Stimulated activated CD8-positive, alpha-beta memory T cell treated with anti-CD3 and anti-CD28 coated beads, Interleukin-12 subunit alpha, Interleukin-12 subunit beta, amount 100 ng/mL, for 1 hour (primary cell): ENCODE results near the gene CCDC40.

ENCODE experiments used
- DNase-seq: peaks from one replicate; pipeline ENCODE4 v3.0.0-alpha.2; 2020; ENCODE audit warnings: low read depth

Gene CCDC40

DNA sequence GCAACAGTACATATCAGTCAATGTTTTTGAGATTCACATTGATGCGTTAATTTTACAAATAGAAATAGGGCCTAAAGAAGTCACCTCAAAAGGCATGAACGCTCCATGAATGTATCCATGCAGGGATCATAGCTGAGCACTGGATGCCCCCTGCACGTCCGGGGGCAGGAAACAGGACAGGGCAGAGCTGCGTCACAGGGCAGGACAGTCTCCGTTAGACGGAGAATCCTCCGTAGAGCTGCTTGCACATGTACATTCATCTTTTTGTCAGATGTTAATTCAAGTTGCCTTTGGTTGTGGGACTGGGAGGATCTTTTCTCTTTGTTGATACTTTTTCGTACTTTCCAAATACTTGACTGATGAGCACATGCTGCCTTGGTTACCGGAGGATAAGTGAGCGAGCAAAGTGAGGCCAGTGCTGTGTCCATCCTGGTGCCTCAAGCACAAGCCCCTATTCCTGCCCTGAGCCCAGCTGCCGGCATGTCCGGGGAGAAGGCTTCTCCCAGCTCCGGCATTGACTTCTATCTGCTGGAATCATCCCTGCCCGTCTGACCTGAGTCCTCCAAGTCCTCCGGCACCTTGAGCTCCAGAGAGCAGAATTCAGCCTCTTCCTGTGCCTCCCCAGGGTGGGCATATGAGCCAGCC is 80.0 kb downstream of the CCDC40 start:
- DNase-seq, result no peak

DNA sequence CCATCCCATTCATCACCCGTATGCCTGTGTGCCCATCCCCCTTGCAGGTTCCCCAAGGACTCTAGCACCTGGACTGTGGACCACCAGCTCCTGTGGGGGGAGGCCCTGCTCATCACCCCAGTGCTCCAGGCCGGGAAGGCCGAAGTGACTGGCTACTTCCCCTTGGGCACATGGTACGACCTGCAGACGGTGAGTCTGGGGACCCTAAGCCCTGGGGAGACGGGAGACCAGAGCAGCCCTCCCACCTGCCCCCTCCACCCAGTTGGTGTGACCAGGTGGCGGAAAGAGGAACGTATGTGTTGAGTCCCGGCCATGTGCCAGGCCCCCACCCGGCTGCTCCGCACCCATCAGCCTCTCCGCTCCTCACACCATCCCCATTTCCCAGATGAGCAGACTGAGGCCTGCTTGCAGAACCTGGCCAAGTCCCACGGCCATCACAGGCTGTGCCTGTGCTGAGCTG is 80.5 kb downstream of the CCDC40 start:
- no peak for DNase-seq

DNA sequence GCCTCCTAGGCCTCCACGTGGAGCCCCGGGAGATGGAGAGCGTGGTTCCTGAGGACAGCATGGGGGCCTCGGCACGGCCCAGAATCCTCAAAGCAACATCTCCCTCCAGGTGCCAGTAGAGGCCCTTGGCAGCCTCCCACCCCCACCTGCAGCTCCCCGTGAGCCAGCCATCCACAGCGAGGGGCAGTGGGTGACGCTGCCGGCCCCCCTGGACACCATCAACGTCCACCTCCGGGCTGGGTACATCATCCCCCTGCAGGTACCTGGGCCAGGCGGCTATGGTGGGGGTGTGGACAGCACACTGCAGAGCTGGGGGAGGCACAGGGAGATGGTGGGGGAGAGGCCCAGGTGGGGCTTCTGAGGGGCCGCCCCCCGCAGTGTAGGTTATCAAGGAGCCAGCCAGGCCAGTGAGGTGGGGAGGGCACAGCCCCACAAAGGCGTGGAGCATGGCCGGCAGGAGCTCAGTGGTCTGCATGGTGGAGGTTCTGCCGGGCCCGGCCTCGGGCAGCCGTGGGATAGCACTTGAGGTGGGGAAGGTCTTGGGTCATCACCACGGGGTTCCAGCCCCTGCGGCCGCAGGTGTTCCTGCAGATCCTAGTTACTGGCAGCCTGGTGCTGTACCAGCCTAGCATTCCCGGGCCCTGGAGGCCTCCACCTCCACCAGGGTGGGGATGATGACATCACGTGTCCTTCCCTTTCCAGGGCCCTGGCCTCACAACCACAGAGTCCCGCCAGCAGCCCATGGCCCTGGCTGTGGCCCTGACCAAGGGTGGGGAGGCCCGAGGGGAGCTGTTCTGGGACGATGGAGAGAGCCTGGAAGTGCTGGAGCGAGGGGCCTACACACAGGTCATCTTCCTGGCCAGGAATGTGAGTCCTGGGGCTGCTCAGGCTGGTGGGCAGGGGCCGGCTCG is 81.3 kb downstream of the CCDC40 start:
- DNase-seq, result no peak

DNA sequence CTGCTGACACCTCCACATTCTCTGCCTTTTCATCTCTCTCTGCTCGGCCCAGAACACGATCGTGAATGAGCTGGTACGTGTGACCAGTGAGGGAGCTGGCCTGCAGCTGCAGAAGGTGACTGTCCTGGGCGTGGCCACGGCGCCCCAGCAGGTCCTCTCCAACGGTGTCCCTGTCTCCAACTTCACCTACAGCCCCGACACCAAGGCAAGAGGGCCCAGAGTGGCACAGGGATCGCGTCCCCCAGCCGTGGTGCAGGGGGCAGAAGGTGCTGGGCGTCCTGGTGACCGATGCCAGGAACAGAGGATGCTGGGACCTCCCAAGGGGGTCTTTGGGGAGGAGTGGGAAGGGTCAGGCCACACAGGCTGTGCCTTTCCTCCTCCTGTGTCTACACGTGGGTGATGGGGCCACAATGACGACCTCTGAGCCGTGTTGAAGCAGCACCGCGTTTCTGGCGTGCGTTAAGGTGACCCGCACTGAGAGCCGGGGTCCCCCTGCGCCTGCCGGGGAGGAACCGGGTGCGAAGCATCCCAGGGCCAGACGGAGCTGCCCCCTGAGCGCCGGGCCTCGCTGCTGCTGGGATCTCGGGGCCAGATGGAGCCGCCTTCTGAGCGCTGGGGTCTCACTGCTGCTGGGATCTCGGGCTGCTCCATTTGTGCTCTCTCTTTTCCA is 82.3 kb downstream of the CCDC40 start:
- no peak for DNase-seq

DNA sequence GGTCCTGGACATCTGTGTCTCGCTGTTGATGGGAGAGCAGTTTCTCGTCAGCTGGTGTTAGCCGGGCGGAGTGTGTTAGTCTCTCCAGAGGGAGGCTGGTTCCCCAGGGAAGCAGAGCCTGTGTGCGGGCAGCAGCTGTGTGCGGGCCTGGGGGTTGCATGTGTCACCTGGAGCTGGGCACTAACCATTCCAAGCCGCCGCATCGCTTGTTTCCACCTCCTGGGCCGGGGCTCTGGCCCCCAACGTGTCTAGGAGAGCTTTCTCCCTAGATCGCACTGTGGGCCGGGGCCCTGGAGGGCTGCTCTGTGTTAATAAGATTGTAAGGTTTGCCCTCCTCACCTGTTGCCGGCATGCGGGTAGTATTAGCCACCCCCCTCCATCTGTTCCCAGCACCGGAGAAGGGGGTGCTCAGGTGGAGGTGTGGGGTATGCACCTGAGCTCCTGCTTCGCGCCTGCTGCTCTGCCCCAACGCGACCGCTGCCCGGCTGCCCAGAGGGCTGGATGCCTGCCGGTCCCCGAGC is 82.9 kb downstream of the CCDC40 start:
- no peak for DNase-seq

DNA sequence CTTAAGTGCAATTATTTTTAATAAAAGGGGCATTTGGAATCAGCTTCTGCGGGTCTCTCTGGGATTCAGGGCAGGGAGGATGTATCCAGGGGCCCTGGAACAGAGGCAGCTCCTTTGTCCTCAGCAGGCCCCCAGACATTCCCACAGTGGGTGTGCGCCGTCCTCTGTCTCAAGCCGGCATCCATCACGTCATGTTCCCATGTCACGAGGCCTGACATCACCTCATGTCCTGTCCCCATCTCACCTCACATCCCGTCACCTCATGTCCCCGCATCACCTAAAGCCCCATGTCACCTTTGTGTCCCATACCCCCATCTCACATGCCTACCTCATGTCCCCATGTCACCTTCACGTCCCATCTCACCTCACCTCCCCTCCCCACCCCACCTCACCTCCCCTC is 83.4 kb downstream of the CCDC40 start:
- DNase-seq, result no peak

DNA sequence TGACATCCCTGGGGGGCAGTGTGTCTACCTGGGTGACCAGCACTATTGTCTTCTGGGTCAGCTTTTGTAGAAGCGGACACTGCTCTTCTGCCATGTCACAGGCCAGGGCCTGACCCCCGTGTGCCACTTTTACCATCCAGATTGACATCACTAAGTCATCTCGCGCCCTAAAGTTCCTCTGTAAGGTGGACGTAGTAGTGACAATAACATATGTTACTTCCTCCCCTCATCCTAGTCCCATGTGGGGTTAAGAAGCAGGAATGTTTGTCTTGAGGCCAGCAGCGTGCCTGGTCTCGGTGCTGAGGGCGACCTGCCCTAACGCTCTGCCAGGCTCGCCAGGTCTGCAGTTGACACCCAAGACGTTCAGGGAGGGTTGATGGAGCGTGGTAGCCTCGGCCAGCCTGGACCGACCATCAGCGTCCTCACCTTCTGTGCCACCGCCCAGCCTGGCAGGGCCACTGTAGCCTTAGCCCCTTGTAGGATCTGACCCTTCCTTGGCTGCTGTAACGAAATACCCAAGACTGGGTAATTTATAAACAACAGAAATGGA is 85.7 kb downstream of the CCDC40 start:
- DNase-seq, result no peak

DNA sequence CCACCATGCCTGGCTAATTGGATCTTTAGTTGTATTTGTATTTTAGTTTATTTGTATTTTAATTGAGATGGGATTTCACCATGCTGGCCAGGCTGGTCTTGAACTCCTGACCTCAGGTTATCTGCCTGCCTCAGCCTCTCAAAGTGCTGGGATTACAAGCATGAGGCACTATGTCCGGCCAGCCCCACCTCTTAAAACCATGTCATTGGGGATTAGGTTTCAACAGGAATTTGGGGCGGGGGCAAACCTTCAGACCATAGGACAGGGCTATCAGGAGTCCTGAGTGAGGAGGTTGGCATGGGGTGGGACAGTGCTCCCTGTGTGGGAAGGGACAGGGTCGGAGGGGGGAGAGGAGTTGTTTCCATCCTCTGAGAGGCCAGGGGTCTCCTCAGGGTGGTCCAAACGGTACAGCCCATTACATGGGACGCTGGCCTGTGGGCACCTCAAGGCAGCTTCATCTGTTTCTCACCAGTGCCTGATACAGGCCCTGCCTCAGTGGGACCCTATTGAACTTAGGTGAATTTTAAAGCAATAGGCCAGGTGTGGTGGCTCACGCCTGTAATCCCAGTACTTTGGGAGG is 86.6 kb downstream of the CCDC40 start:
- DNase-seq, result no peak

DNA sequence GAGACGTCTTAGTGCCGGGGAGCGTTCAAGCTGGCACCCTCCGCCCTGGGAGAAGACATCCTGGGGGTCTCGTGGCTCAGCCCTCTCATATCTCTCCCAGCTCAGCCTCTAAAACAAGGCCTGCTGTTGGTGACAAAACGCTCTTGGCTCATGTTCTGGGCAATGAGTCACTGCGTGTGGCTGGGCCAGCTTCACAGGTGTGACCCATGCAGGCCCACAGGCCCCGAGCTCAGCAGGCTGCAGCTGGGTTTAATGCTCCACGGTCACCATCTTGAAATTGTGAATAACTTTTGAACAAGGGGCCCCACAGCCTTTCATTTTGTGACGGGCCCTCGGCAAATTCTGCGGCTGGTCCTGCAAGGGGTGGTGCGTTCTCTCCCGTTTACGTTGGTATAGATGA is 87.3 kb downstream of the CCDC40 start:
- no peak for DNase-seq

DNA sequence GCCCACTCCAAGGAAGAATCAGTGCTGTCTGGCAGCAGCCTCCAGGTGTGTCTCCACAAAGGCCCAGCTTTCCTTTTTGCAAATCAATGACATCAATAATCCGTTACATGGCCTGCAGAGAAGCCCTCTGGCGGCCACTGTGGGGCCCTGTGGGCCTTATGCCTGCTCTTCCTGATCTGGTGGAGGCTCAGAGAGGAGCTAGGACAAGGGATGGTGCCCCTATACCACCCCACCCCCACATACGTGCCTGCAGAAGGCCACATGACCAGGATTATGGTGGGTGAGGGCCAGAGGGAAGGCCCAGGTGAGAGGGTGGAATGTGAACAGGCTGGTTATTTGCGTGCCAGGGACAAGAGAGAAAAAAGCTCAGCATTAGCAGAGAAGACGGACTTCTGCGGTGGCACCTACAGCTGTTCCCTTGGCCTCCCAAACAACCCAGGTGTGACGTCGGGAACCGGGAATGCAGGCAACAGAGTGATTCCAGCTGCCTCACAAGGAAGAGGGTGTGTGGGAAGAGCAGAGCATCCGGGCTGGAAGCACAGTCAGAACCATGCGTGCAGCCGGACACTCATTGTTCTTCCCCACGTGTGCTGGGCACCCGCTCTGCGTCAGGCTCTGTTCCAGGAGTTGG is 88.0 kb downstream of the CCDC40 start:
- DNase-seq, result no peak

DNA sequence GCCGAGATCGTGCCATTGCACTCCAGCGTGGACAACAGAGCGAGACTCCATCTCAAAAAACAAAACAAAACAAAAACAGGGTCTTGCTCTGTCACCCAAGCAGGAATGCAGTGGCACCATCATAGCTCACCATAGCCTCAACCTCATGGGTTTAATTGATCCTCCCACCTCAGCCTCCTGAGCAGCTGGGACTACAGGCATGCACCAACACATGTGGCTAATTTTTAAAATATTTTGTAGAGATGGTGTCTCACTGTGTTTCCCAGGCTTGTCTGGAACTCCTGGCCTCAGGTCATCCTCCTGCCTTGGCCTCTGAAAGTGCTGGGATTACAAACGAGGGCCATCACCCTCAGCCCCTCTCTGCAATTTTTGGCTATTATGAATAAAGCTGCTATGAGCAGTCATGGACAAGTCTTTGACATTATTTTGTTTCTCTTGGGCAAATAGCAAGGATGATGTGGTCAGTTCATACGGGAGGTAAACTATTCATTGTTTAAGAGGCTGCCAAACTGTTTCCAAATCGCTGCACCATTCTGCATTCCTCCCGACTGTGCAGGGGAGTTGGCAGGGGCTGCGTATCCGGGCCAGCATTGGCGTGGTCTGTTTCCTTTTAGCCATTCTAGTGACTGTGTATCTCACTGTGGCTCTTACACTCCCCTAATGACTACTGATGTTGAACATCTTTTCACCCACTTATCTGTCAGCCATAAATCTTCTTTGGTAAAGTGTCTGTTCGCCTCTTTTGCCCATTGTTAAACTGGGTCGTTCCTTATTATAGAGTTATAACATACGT is 89.4 kb downstream of the CCDC40 start:
- DNase-seq, result no peak

DNA sequence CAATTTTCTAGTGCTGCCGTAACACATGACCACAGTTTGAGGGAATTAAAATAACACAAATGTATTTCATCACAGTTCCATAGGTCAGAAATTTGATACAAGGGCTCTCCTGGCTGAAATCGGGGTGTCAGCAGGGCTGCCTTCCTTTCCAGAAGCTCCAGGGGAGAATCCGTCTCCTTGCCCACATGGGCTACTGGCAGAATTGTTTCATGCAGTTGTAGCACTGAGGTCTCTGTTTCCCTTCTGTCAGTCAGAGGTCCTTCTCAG is 89.9 kb downstream of the CCDC40 start:
- DNase-seq, result no peak

DNA sequence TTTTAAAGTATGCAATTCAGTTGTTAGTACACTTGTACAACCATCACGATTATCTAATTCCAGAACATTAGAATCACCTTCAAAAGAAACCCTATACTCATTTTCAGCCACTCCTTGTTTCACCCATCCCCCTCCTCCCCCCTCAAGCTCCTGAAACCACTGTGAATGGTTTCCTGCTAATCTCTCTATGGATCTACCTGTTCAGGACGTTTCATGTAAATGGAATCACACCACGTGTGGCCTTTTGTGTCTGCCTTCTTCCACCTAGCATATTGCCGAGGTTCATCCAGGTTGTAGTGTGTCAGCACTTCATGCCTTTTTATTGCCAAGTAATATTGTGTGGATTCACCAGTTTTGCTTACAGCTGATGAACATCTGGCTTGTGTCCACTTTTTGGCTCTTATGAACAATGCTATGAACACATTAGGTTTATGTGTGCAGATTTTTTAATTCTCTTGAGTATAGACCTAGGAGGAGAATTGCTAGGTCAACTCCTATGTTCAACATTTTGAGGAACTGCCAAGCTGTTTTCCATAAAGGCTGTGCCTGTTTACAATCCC is 92.6 kb downstream of the CCDC40 start:
- no peak for DNase-seq

DNA sequence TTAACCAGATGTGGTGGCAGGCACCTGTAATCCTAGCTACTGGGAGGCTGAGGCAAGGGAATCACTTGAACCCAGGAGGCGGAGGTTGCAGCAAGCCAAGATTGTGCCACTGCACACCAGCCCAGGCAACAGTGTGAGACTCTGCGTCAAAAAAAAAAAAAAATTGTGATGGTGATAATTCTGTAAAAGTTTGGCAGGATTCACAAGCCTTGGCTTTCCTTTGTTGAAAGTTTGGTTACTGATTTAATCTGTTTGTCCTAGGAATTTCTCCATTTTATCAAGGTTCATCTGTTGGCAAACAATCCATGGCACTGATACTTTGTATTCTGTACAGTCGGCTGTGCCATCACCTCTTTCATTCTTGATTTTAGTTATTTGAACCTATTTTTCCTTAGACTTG is 94.5 kb downstream of the CCDC40 start:
- no peak for DNase-seq

DNA sequence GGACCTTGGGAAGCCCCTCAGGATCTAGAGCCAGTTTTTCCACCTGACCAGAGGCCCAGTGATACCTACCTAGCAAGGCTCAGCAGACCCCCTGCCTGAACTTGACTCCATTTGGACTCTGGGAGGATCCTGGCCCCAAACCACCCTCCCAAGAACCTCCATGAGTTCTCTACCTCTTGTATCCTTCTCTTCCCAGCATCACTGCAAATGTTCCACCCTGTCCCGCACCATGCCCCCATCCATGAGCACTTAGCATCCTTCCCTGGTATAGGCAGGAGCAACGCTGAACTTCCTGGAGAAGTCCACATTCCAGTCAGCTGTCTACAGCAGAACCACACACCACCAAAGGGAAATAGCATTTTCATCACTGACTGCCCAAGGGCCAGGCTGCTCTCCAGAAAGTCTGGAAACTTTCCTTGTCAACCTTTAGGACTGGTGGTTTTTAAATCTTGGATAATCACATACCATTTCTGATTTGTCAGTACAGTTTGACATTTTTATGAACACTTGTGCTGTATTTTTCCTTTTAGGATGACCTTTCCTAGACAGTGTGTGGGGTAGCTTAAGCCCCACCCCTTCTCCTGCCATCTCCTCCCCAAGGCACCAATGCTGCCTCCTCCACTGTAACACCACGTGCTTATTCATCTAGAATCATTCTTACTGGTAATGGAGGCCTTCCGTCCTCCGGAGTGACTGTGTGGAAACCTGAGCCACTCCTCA is 96.6 kb downstream of the CCDC40 start:
- no peak for DNase-seq

DNA sequence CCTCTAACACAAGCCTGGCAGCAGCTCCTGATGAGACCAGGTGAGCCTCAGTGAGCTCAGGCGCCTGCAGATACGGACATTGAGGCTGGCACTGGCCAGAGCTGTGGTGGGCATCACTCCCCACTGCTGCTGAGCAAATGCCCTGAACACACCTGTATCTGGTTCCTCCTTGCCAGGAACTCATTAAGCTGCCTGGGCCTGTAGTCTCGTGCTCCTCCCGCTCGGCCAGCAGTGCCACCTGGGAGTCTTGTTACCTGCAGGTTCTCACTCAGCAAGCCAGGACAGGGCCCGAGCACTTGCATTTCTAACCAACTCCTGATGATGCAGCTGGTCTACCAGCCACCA is 97.2 kb downstream of the CCDC40 start:
- DNase-seq, result no peak

DNA sequence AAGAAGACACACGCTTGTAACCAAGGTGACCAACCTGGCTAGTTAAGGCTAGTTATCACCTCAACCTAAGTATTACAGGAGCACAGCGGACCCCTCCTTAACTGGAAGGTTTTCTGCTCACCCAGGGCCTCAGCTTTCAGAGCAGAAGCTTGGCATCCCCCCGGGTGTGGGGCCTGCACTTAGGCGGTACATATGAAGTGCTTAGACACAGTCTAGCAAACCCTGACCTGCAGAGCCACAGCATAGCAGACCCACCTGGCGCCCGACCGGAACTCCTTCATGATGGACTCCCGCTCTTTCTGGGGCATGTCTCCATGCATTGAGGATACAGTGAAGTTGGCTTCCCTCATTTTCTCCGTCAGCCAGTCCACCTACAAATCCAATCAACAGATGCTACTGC is 100.7 kb downstream of the CCDC40 start:
- DNase-seq, result no peak

DNA sequence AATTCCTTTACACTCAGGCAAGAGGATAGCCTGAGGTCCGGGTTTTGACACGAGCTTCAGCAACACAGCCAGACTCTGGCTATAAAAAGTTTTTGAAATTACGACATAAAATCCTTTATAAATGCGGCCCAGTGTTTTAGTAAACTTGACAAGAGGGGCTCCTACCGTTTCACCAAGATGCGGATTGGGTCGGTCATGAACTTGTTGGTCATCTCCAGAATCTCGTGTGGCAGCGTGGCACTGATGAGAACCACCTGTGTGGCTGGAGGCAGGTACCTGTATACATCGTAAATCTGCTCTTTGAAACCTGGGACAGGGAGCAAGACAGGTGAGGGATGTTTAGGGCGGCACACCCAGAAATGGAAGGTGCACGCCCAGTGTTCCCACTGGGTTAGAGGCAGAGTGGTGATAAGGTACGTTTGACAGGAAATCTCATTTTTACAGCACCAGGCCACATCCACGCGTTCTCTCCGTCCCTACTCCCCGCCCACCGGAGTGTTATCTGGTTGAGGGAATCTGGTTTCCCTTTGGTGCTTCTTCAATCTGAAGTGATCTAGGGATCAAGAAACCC is 102.5 kb downstream of the CCDC40 start:
- DNase-seq, result no peak

DNA sequence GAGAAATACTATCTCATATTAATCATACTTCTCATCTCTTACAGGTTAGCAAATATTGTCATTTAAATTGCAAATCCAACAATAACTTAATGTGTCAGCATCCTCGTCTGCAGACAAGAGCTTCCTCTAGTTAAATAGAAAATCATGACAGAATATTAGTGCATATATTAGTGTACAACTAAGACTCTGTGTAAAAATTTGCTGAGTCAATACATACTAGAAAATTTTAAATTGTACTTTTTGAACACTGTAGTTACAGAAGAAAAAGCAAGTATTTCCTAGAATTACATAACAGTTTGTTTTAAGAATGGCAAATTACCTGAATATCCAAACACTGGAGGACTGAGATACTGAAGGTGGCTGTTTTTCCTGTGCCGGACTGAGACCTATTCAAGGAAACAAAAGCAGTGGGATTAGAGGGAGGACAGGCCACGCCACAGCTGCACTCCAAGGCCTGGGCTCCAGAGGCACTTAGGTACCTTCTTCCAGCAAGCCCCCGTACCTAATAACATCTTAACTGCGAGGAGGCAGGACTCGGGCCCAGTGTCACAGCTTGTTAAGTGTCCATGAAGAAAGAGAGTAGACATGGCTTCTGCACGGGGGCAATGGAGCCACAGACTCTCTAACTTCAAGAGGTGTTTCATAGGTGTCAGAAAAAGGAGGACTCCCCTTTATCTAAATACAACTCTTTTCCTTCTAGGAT is 105.2 kb downstream of the CCDC40 start:
- DNase-seq, result no peak
